Hepatocyte (in vitro differentiated cells): ENCODE results near the gene SLC25A21.

Source experiments
- EZH2phosphoT487 ChIP-seq: fragments of 200-600 bp; sonication (generic); IDR thresholded peaks from one replicate; pipeline ENCODE4 v1.6.1; 2018; ENCODE audit warnings: antibody characterized with exemption, mild to moderate bottlenecking, low read depth, moderate library complexity; ENCODE audit not compliant: unreplicated experiment, severe bottlenecking
- TF ChIP-seq, protein P1 (sequence below): fragments of 200-600 bp; sonication (generic); IDR thresholded peaks from 2 replicates; pipeline ENCODE4 v1.5.1; 2016; ENCODE audit warnings: antibody characterized with exemption, mild to moderate bottlenecking; ENCODE audit not compliant: poor library complexity

DNA sequence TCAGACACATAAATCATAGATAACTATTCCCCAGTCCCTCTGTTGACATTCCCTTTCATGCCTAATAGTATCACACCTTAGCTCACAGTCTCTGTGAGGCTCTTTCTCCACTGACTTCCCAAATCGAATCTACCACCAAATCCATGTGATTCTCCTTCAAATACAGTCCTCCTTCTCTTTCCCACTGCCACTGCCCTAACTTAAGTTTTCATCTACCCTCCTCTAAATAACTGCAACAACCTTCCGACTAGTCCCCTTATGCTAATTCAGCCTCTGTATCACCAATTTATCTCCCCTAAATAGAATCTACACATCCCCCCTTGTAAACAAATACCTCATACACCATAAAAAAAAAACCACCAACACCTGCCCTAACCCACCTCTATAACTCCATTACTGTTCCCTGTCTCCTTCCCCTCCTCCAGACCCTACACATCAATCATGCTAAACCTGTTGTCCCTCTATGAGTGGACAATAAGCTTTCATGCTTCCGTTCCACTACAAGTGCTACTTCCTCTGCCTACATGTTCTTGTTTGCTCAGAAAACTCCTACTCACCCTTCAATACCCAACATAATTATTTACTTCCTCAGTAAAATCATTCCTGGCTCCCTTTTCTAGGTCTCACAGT, 39.0 kb downstream of the SLC25A21 start:
- TF ChIP-seq, protein P1, sequence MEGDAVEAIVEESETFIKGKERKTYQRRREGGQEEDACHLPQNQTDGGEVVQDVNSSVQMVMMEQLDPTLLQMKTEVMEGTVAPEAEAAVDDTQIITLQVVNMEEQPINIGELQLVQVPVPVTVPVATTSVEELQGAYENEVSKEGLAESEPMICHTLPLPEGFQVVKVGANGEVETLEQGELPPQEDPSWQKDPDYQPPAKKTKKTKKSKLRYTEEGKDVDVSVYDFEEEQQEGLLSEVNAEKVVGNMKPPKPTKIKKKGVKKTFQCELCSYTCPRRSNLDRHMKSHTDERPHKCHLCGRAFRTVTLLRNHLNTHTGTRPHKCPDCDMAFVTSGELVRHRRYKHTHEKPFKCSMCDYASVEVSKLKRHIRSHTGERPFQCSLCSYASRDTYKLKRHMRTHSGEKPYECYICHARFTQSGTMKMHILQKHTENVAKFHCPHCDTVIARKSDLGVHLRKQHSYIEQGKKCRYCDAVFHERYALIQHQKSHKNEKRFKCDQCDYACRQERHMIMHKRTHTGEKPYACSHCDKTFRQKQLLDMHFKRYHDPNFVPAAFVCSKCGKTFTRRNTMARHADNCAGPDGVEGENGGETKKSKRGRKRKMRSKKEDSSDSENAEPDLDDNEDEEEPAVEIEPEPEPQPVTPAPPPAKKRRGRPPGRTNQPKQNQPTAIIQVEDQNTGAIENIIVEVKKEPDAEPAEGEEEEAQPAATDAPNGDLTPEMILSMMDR, result no peak
- TF ChIP-seq EZH2phosphoT487, result no peak
